Endothelial cell of umbilical vein (primary cell): Measurements from ENCODE around the gene ERCC2. TPM values are rescaled to one million over a fixed set of nuclear protein-coding genes. Genes with fewer than 3 reads are reported as not detected.

Experiments
- BruUV-seq: library from RNA; stranded (reverse); fragments of 400-500 nt; replicated peaks from 2 replicates; lab custom pipeline; 2021; lab: Mats Ljungman, UMichigan
- CTCF ChIA-PET: fragments of 300-600, 350-600 bp; sonication (Branson Sonifier 250); formaldehyde crosslinking; loops from one replicate; lab custom pipeline; 2021; ENCODE audit warnings: antibody characterized with exemption, inconsistent platforms; lab: Charles Lee
- POLR2A ChIA-PET: fragments of 300-600, 350-600 bp; sonication (Branson Sonifier 250); formaldehyde crosslinking; loops from one replicate; lab custom pipeline; 2021; ENCODE audit warnings: antibody characterized with exemption, inconsistent platforms; lab: Charles Lee
- DNase-seq: peaks from one replicate; pipeline ENCODE4 v3.0.0-alpha.2; 2011; ENCODE audit warnings: low read depth, low spot score
- FAIRE-seq: peaks from 2 replicates; lab custom pipeline; 2011; peaks lifted over from hg19 to GRCh38; lab: Jason Lieb, UNC
- H2AFZ ChIP-seq: 2 replicates; pipeline ENCODE4 v1.6.0; 2012; ENCODE audit warnings: low read depth, low read length, control low read depth, inconsistent platforms
- H3K27ac ChIP-seq: 2 replicates; pipeline ENCODE4 v1.5.1; 2011; ENCODE audit warnings: low read depth, mild to moderate bottlenecking, control low read depth, low read length, moderate library complexity; ENCODE audit not compliant: insufficient read depth
- H3K27me3 ChIP-seq, 2 experiments: 2 replicates each; pipeline versions ENCODE4 v1.6.0 to v1.6.1; 2011; ENCODE audit warnings: low read length in 2 of 2, mixed read lengths in 1 of 2; ENCODE audit not compliant: control insufficient read depth in 2 of 2, insufficient read depth in 2 of 2
- H3K36me3 ChIP-seq, 2 experiments: 2 replicates in 1 of 2; 3 replicates in 1 of 2; pipeline ENCODE4 v1.5.1; 2011; ENCODE audit warnings: low read length in 2 of 2, mild to moderate bottlenecking in 1 of 2, moderate library complexity in 1 of 2; ENCODE audit not compliant: control insufficient read depth in 2 of 2, insufficient read depth in 2 of 2; ENCODE audit errors: extremely low read depth in 1 of 2
- H3K4me1 ChIP-seq: 3 replicates; pipeline ENCODE4 v1.5.1; 2011; ENCODE audit warnings: mild to moderate bottlenecking, low read length; ENCODE audit not compliant: control insufficient read depth, insufficient read depth; ENCODE audit errors: extremely low read depth
- H3K4me2 ChIP-seq: 2 replicates; pipeline ENCODE4 v1.6.1; 2011; ENCODE audit warnings: low read length, control low read depth, mixed read lengths; ENCODE audit not compliant: insufficient read depth
- H3K4me3 ChIP-seq, 3 experiments: fragments of 200-600 bp in 1 of 3; sonication (generic), shearing (Covaris generic) in 1 of 3; replicated peaks in 1 of 3; 2 replicates each; pipeline ENCODE4 v1.5.1; 2011 to 2016; ENCODE audit warnings: control low read depth in 3 of 3, low read length in 3 of 3, mild to moderate bottlenecking in 2 of 3, inconsistent platforms in 1 of 3, low read depth in 1 of 3, moderate library complexity in 1 of 3; ENCODE audit not compliant: insufficient read depth in 1 of 3
- H3K79me2 ChIP-seq: 2 replicates; pipeline ENCODE4 v1.6.0; 2012; ENCODE audit warnings: low read length, inconsistent platforms; ENCODE audit not compliant: control insufficient read depth, insufficient read depth
- H3K9ac ChIP-seq: replicated peaks from 2 replicates; pipeline ENCODE3; 2011; ENCODE audit warnings: low read length, control low read depth; ENCODE audit not compliant: insufficient read depth; ENCODE audit errors: extremely low read depth
- H3K9me1 ChIP-seq: replicated peaks from 3 replicates; pipeline ENCODE4 v1.6.0; 2011; ENCODE audit warnings: mild to moderate bottlenecking, low read length; ENCODE audit not compliant: control insufficient read depth, insufficient read depth; ENCODE audit errors: extremely low read depth
- H3K9me3 ChIP-seq: replicated peaks from 2 replicates; pipeline ENCODE4 v1.5.1; 2012; ENCODE audit warnings: low read length, inconsistent platforms; ENCODE audit not compliant: control insufficient read depth, insufficient read depth
- H4K20me1 ChIP-seq: replicated peaks from 2 replicates; pipeline ENCODE3; 2011; ENCODE audit warnings: mild to moderate bottlenecking, low read length; ENCODE audit not compliant: control insufficient read depth, insufficient read depth; ENCODE audit errors: extremely low read depth
- CTCF ChIP-seq, 2 donors: IDR thresholded peaks; 1 replicate in 1 of 2; 2 replicates in 1 of 2; pipeline ENCODE4 v1.5.1; 2011; ENCODE audit warnings: low read length in 2 of 2, mild to moderate bottlenecking in 2 of 2, moderate library complexity in 2 of 2, control low read depth in 1 of 2, inconsistent platforms in 1 of 2, low read depth in 1 of 2; ENCODE audit not compliant: insufficient read depth in 1 of 2; ENCODE audit errors: extremely low read depth in 1 of 2
- EZH2 ChIP-seq: IDR thresholded peaks from 2 replicates; pipeline ENCODE4 v1.6.1; 2012; ENCODE audit warnings: borderline replicate concordance, low read depth, mild to moderate bottlenecking, moderate library complexity, low read length, inconsistent platforms; ENCODE audit not compliant: severe bottlenecking
- FOS ChIP-seq: IDR thresholded peaks from 2 replicates; pipeline ENCODE4 v1.6.1; 2011; ENCODE audit warnings: mild to moderate bottlenecking, low read length, moderate library complexity, borderline replicate concordance; ENCODE audit not compliant: insufficient read depth
- GATA2 ChIP-seq: IDR thresholded peaks from 2 replicates; pipeline ENCODE4 v1.7.0; 2011; ENCODE audit warnings: low read depth, mild to moderate bottlenecking, moderate library complexity, mixed read lengths, low read length; ENCODE audit not compliant: insufficient read length, insufficient read depth
- JUN ChIP-seq: IDR thresholded peaks from 2 replicates; pipeline ENCODE4 v1.6.1; 2011; ENCODE audit warnings: borderline replicate concordance, low read depth; ENCODE audit not compliant: insufficient read length, insufficient read depth
- MAX ChIP-seq: IDR thresholded peaks from 2 replicates; pipeline ENCODE4 v1.6.1; 2011; ENCODE audit not compliant: insufficient read depth, insufficient read length
- MYC ChIP-seq: IDR thresholded peaks from one replicate; pipeline ENCODE4 v1.6.1; 2011; ENCODE audit warnings: mild to moderate bottlenecking, low read depth, low read length
- POLR2A ChIP-seq: IDR thresholded peaks from 2 replicates; pipeline ENCODE4 v1.6.1; 2012; ENCODE audit warnings: low read depth, mild to moderate bottlenecking, control low read depth, low read length
- dilution Hi-C: fragments of 300-500 bp; cut with MboI; formaldehyde crosslinking; loops from one replicate; pipeline ENCODE4 v1.15.0; 2019; ENCODE audit warnings: low sequenced_read_pairs; ENCODE audit not compliant: extremely low pct_ligation_motif_present
- intact Hi-C: fragments of 100-400 bp; cut with micrococcal nuclease; formaldehyde crosslinking; loops from one replicate; pipeline ENCODE4 v1.10.0; 2022
- polyA plus RNA-seq, 4 experiments: library from polyadenylated mRNA; depleted of rRNA in 3 of 4; stranded (reverse) in 3 of 4; unstranded in 1 of 4; fragments of >200 nt; gene quantifications; 2 replicates each; pipeline versions ENCODE4 v1.2.1 to v1.2.3, GENCODE V29; 2011 to 2012; ENCODE audit warnings: missing spikeins in 1 of 4
- total RNA-seq: library from RNA; stranded (reverse); gene quantifications from 2 replicates; pipeline ENCODE4 v1.2.3, GENCODE V29; 2021

The ERCC2 gene
- total and polyA plus RNA-seq, 2 donors (not counting 3 experiments of a cell fraction or from before 2014, with no cell fraction given), result 59.9 to 61.8 TPM

- intact Hi-C loops (no loop called here), dilution Hi-C loops (no loop called here)
- Histone ChIP-seq H3K4me2 (no peak overlapping the region), H4K20me1 (no peaks in the 10 kb centered on the region), H3K9me3 (no peaks in the 10 kb centered on the region), H3K27me3 (no peaks in the 10 kb centered on the region), H3K27ac (no peak overlapping the region), H3K9me1 (no peaks in the 10 kb centered on the region), H3K4me3 (no peak overlapping the region), H3K36me3 (peaks cover 1 to 3% of the 10 kb centered on the region in 2 experiments), H3K79me2 (peaks cover 18% of the 10 kb centered on the region), H3K9ac (no peak overlapping the region), H3K4me1 (peaks cover 5% of the 10 kb centered on the region), H2AFZ (no peak overlapping the region)
- FAIRE-seq (no peak), DNase-seq (no peak)
- BruUV-seq, result no TSS peak
- TF ChIP-seq MAX (no peak), EZH2 (no peak), CTCF (IDR thresholded peaks at IDR 0.05; ENCODE audit: extremely low read depth in 1 of 2, insufficient read depth in 1 of 2, low read depth in 1 of 2, low read length in 2 of 2) (no peak), FOS (no peak), JUN (no peak), MYC (no peak), POLR2A (no peak), GATA2 (no peak)
- ChIA-PET CTCF (interaction anchor here (1.0 to 1.6 kb wide), 2 partner anchors 22 to 35 kb away, joined by 4 to 8 read pairs; no protein-coding TSS in a partner anchor), POLR2A (no interaction called here)
Observed at GRCh38 chr19:45368127-45368526, 2.2 kb downstream of the ERCC2 start.
